Measurements from ENCODE around the gene BOD1.

BOD1 gene

GRCh38 chr5:173648308-173648866 is 31.9 kb upstream of the BOD1 start:
- H3K36me3 ChIP-seq (ENCODE audit: insufficient read depth, low read length), result no peaks in the 10 kb centered on the region
- H3K4me3 ChIP-seq (ENCODE audit: low read depth in 1 of 2, low read length in 2 of 2), result no peak overlapping the region
- H3K27me3 ChIP-seq (ENCODE audit: control insufficient read depth in 1 of 2, insufficient read depth in 2 of 2, low read length in 2 of 2), result no peaks in the 10 kb centered on the region
- H3K9ac ChIP-seq (ENCODE audit: low read length), result no peak overlapping the region
- H3K27ac ChIP-seq (ENCODE audit: low read depth, low read length), result no peak overlapping the region
- no peaks in the 10 kb centered on the region for H3K4me1 ChIP-seq (ENCODE audit: insufficient read depth, low read length)
- no peaks in the 10 kb centered on the region for H3K9me3 ChIP-seq (ENCODE audit: low read length)

- Histone ChIP-seq H3K4me3 (ENCODE audit: low read depth in 1 of 2, low read length in 2 of 2) (no peak overlapping the region), H3K27me3 (ENCODE audit: control insufficient read depth in 1 of 2, insufficient read depth in 2 of 2, low read length in 2 of 2) (no peaks in the 10 kb centered on the region), H3K4me1 (ENCODE audit: insufficient read depth, low read length) (no peaks in the 10 kb centered on the region), H3K9me3 (ENCODE audit: low read length) (no peaks in the 10 kb centered on the region), H3K36me3 (ENCODE audit: insufficient read depth, low read length) (no peaks in the 10 kb centered on the region), H3K27ac (ENCODE audit: low read depth, low read length) (no peak overlapping the region), H3K9ac (ENCODE audit: low read length) (no peak overlapping the region)
Observed at GRCh38 chr5:173646692-173647091, 30.2 kb upstream of the BOD1 start.

GRCh38 chr5:173645890-173646574 is 29.6 kb upstream of the BOD1 start:
- no peaks in the 10 kb centered on the region for H3K4me1 ChIP-seq (ENCODE audit: insufficient read depth, low read length)
- H3K27me3 ChIP-seq (ENCODE audit: control insufficient read depth in 1 of 2, insufficient read depth in 2 of 2, low read length in 2 of 2), result no peaks in the 10 kb centered on the region
- no peak overlapping the region for H3K9ac ChIP-seq (ENCODE audit: low read length)
- no peak overlapping the region for H3K27ac ChIP-seq (ENCODE audit: low read depth, low read length)
- no peaks in the 10 kb centered on the region for H3K36me3 ChIP-seq (ENCODE audit: insufficient read depth, low read length)
- H3K9me3 ChIP-seq (ENCODE audit: low read length), result no peaks in the 10 kb centered on the region
- no peak overlapping the region for H3K4me3 ChIP-seq (ENCODE audit: low read depth in 1 of 2, low read length in 2 of 2)

- Histone ChIP-seq H3K36me3 (ENCODE audit: insufficient read depth, low read length) (no peaks in the 10 kb centered on the region), H3K4me3 (ENCODE audit: low read depth in 1 of 2, low read length in 2 of 2) (no peak overlapping the region), H3K4me1 (ENCODE audit: insufficient read depth, low read length) (no peaks in the 10 kb centered on the region), H3K9ac (ENCODE audit: low read length) (no peak overlapping the region), H3K9me3 (ENCODE audit: low read length) (no peaks in the 10 kb centered on the region), H3K27ac (ENCODE audit: low read depth, low read length) (no peak overlapping the region), H3K27me3 (ENCODE audit: control insufficient read depth in 1 of 2, insufficient read depth in 2 of 2, low read length in 2 of 2) (no peaks in the 10 kb centered on the region)
Observed at GRCh38 chr5:173645437-173645807, 29.0 kb upstream of the BOD1 start.

- Histone ChIP-seq H3K9me3 (ENCODE audit: low read length) (no peaks in the 10 kb centered on the region), H3K36me3 (ENCODE audit: insufficient read depth, low read length) (no peaks in the 10 kb centered on the region), H3K4me1 (ENCODE audit: insufficient read depth, low read length) (no peaks in the 10 kb centered on the region), H3K27me3 (ENCODE audit: control insufficient read depth in 1 of 2, insufficient read depth in 2 of 2, low read length in 2 of 2) (no peaks in the 10 kb centered on the region), H3K9ac (ENCODE audit: low read length) (no peak overlapping the region), H3K4me3 (ENCODE audit: low read depth in 1 of 2, low read length in 2 of 2) (no peak overlapping the region), H3K27ac (ENCODE audit: low read depth, low read length) (no peak overlapping the region)
Observed at GRCh38 chr5:173644673-173645436, 28.4 kb upstream of the BOD1 start.

- no peaks in the 10 kb centered on the region for H3K27me3 ChIP-seq (ENCODE audit: control insufficient read depth in 1 of 2, insufficient read depth in 2 of 2, low read length in 2 of 2)
- H3K9ac ChIP-seq (ENCODE audit: low read length), result no peak overlapping the region
- no peaks in the 10 kb centered on the region for H3K36me3 ChIP-seq (ENCODE audit: insufficient read depth, low read length)
- H3K4me1 ChIP-seq (ENCODE audit: insufficient read depth, low read length), result no peaks in the 10 kb centered on the region
- no peaks in the 10 kb centered on the region for H3K9me3 ChIP-seq (ENCODE audit: low read length)
- H3K4me3 ChIP-seq (ENCODE audit: low read depth in 1 of 2, low read length in 2 of 2), result no peak overlapping the region
- H3K27ac ChIP-seq (ENCODE audit: low read depth, low read length), result no peak overlapping the region
Observed at GRCh38 chr5:173643964-173644363, 27.5 kb upstream of the BOD1 start.

- no peaks in the 10 kb centered on the region for H3K4me1 ChIP-seq (ENCODE audit: insufficient read depth, low read length)
- H3K9ac ChIP-seq (ENCODE audit: low read length), result no peak overlapping the region
- no peaks in the 10 kb centered on the region for H3K27me3 ChIP-seq (ENCODE audit: control insufficient read depth in 1 of 2, insufficient read depth in 2 of 2, low read length in 2 of 2)
- no peak overlapping the region for H3K4me3 ChIP-seq (ENCODE audit: low read depth in 1 of 2, low read length in 2 of 2)
- no peaks in the 10 kb centered on the region for H3K9me3 ChIP-seq (ENCODE audit: low read length)
- no peak overlapping the region for H3K27ac ChIP-seq (ENCODE audit: low read depth, low read length)
- no peaks in the 10 kb centered on the region for H3K36me3 ChIP-seq (ENCODE audit: insufficient read depth, low read length)
Observed at GRCh38 chr5:173642895-173643481, 26.5 kb upstream of the BOD1 start.

GRCh38 chr5:173642191-173642816 is 25.9 kb upstream of the BOD1 start:
- Histone ChIP-seq H3K4me1 (ENCODE audit: insufficient read depth, low read length) (no peaks in the 10 kb centered on the region), H3K9me3 (ENCODE audit: low read length) (no peaks in the 10 kb centered on the region), H3K27ac (ENCODE audit: low read depth, low read length) (no peak overlapping the region), H3K4me3 (ENCODE audit: low read depth in 1 of 2, low read length in 2 of 2) (no peak overlapping the region), H3K9ac (ENCODE audit: low read length) (no peak overlapping the region), H3K36me3 (ENCODE audit: insufficient read depth, low read length) (no peaks in the 10 kb centered on the region), H3K27me3 (ENCODE audit: control insufficient read depth in 1 of 2, insufficient read depth in 2 of 2, low read length in 2 of 2) (no peaks in the 10 kb centered on the region)

GRCh38 chr5:173640156-173640804 is 23.8 kb upstream of the BOD1 start:
- H3K27ac ChIP-seq (ENCODE audit: low read depth, low read length), result no peak overlapping the region
- H3K36me3 ChIP-seq (ENCODE audit: insufficient read depth, low read length), result no peaks in the 10 kb centered on the region
- H3K4me1 ChIP-seq (ENCODE audit: insufficient read depth, low read length), result no peaks in the 10 kb centered on the region
- no peaks in the 10 kb centered on the region for H3K27me3 ChIP-seq (ENCODE audit: control insufficient read depth in 1 of 2, insufficient read depth in 2 of 2, low read length in 2 of 2)
- no peaks in the 10 kb centered on the region for H3K9me3 ChIP-seq (ENCODE audit: low read length)
- no peak overlapping the region for H3K9ac ChIP-seq (ENCODE audit: low read length)
- no peak overlapping the region for H3K4me3 ChIP-seq (ENCODE audit: low read depth in 1 of 2, low read length in 2 of 2)

GRCh38 chr5:173638126-173639040 is 21.9 kb upstream of the BOD1 start:
- no peak overlapping the region for H3K27ac ChIP-seq (ENCODE audit: low read depth, low read length)
- no peaks in the 10 kb centered on the region for H3K36me3 ChIP-seq (ENCODE audit: insufficient read depth, low read length)
- H3K9me3 ChIP-seq (ENCODE audit: low read length), result no peaks in the 10 kb centered on the region
- no peaks in the 10 kb centered on the region for H3K27me3 ChIP-seq (ENCODE audit: control insufficient read depth in 1 of 2, insufficient read depth in 2 of 2, low read length in 2 of 2)
- no peak overlapping the region for H3K4me3 ChIP-seq (ENCODE audit: low read depth in 1 of 2, low read length in 2 of 2)
- H3K4me1 ChIP-seq (ENCODE audit: insufficient read depth, low read length), result no peaks in the 10 kb centered on the region
- H3K9ac ChIP-seq (ENCODE audit: low read length), result no peak overlapping the region
